HG03060 (cell line): ENCODE measurements around the gene DNAJA3.

Source experiments
- ATAC-seq: cut with Tn5 transposase; IDR thresholded peaks from one replicate; pipeline ENCODE4 v1.9.1; 2021; ENCODE audit warnings: low read depth, moderate number of reproducible peaks; ENCODE audit not compliant: unreplicated experiment

Gene DNAJA3

GRCh38 chr16:4425378-4426020 is at the start of gene DNAJA3:
Gene DNAJA3, plus strand, starts transcription at chr16:4425868. Its CDS starts 14 bp downstream, at chr16:4425882.
- ATAC-seq = peak; percentile 86

- no peak for ATAC-seq
Measured at GRCh38 chr16:4376126-4376892, 49.4 kb upstream of the DNAJA3 start.

DNA sequence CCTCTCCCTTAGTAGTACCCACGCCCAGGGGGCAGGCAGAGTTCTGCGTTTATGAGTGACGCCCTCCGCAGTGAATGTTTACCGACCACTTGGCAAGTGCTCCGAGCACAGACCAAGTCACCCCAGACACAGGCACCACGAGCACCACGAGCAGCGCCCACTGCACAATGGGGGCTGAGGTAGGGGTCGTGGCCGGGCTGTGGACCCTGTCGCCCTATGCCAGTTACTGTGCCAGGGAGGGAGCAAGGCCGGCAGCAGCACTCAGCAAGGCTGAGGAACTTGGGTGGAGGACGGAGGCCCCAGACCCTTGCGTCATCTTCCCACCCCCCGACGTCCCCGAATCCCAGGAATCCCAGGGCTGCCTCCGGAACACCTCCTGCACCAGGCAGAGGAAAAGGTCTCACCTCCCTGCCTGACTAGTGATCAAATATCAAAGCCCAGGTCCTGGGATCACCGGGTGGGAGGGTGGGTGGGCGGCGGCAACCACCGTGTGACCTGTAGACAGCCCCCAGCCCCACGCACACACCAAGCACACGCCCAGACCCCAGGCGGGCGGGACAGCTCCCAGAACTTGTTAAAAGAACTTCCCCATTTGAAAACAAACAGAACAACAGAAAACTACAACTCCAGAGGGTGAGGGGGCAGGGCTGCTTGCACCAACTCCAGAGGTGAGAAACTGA is 48.6 kb upstream of the DNAJA3 start:
- ATAC-seq = no peak

DNA sequence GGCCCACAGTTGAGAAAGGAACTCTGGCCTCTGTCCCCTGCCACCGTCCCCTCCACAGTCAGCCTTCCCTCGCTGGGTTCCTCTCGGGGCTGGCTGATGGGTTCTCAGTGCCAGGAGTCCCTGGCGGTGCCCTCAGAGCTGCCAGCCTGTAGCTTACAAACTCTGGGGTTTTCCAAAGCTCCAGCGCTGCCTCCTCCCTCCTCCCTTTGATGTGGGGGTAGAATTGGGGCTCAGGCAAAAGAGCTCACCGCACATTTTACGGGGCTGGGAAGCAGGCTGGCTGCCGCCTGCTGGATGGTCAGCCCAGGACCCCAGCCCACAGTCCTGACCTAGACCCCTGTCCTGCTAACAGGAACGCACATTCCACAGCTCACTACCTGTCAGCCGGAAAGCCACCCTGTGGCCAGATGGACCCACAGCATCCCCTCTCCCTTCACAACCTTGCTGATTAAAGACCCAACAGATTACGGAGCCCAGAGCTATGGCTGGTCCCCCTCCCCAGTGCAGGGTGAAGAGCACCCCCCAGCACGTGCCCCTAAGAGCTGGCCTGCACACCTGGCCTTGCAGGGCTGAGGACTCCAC is 48.0 kb upstream of the DNAJA3 start:
- ATAC-seq = no peak

DNA sequence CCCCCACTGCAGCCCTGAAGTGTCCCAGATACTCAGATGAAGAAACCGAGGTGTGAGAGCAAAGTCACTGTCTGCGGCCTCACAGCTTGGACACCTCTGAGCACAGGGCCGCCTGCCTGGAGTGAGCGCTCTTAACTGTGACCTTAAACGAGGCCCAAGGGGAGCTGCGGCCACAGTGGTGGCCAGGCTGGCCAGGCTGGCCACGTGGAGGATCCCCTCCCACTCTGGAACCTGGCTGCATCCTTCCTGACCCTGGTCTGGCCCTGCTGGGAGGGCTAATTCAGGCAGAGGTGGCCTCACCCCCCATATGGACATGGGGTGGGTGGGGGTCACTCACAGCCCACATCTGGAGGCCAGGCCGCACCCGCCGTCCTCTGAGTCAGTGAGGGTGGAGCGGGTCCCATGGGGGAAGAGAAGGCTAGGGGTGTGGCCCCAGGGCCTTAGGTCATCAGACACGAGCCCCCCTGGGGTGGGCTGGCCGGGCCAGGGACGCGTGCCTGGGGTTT is 47.5 kb upstream of the DNAJA3 start:
- ATAC-seq = no peak

- ATAC-seq = no peak
Measured at GRCh38 chr16:4378999-4379690, 46.5 kb upstream of the DNAJA3 start.

- ATAC-seq = no peak
Measured at GRCh38 chr16:4380119-4381063, 45.3 kb upstream of the DNAJA3 start.

GRCh38 chr16:4381072-4381934 is 44.4 kb upstream of the DNAJA3 start:
- no peak for ATAC-seq

DNA sequence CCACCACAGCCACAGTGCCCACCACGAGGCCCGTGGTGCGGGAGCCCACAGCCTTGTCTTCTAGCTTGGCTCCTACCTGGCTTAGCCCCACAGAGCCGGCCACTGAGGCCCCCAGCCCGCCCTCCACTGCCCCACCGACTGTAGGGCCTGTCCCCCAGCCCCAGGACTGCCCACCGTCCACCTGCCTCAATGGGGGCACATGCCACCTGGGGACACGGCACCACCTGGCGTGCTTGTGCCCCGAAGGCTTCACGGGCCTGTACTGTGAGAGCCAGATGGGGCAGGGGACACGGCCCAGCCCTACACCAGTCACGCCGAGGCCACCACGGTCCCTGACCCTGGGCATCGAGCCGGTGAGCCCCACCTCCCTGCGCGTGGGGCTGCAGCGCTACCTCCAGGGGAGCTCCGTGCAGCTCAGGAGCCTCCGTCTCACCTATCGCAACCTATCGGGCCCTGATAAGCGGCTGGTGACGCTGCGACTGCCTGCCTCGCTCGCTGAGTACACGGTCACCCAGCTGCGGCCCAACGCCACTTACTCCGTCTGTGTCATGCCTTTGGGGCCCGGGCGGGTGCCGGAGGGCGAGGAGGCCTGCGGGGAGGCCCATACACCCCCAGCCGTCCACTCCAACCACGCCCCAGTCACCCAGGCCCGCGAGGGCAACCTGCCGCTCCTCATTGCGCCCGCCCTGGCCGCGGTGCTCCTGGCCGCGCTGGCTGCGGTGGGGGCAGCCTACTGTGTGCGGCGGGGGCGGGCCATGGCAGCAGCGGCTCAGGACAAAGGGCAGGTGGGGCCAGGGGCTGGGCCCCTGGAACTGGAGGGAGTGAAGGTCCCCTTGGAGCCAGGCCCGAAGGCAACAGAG is 43.5 kb upstream of the DNAJA3 start:
- no peak for ATAC-seq

GRCh38 chr16:4382795-4383357 is 42.8 kb upstream of the DNAJA3 start:
- no peak for ATAC-seq

GRCh38 chr16:4383591-4384444 is 41.9 kb upstream of the DNAJA3 start:
- ATAC-seq = no peak

DNA sequence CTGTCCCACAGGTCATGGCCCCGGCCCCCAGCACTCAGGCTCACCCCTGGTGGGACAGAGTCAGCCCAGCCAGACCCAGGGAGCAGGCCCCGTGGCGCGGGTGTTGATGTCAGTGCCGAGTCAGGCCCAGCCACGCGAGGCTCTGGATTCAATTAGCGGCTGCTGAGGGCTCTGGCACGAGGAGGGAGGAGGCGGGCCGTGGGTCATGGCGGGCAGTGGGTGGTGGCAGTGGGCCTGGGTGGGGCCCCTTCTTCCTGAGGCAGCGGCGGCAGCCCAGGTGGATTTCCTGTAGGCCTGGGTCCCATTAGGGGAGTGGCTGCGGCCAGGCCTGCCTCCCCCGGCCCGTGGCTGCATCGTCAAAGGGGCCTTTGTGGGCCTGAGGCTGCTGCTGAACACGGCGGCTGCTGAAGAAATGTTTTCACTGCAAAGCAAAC is 41.1 kb upstream of the DNAJA3 start:
- ATAC-seq = no peak

- ATAC-seq = no peak
Measured at GRCh38 chr16:4385066-4385788, 40.4 kb upstream of the DNAJA3 start.

- ATAC-seq = no peak
Measured at GRCh38 chr16:4385789-4386450, 39.7 kb upstream of the DNAJA3 start.

- ATAC-seq = no peak
Measured at GRCh38 chr16:4386451-4386805, 39.2 kb upstream of the DNAJA3 start.
